Nephron progenitor cell (in vitro differentiated cells): ENCODE results near the gene PIK3R3.
A peak's percentile ranks its signal among the peaks of the same experiment; 100 is the strongest.
"Not testable (repeated sequence)": the region's sequence is repeated elsewhere in the genome, so short reads cannot be mapped to it uniquely, and the experiment has no call there.

Source experiments
- DNase-seq: peaks from one replicate; pipeline ENCODE4 v3.0.0; 2021
- H3K27ac Mint-ChIP-seq: 2 replicates; pipeline ENCODE4 v1.8.0; 2021; ENCODE audit warnings: mild to moderate bottlenecking, moderate library complexity, mixed read lengths
- H3K27me3 Mint-ChIP-seq: 2 replicates; pipeline ENCODE4 v1.8.0; 2021; ENCODE audit warnings: mild to moderate bottlenecking, low read depth, mixed read lengths; ENCODE audit not compliant: poor library complexity
- H3K36me3 Mint-ChIP-seq: 2 replicates; pipeline ENCODE4 v1.8.0; 2021; ENCODE audit warnings: low read depth, mixed read lengths
- H3K4me1 Mint-ChIP-seq: 2 replicates; pipeline ENCODE4 v1.8.0; 2021; ENCODE audit warnings: mixed read lengths
- H3K4me3 Mint-ChIP-seq: 2 replicates; pipeline ENCODE4 v1.8.0; 2021; ENCODE audit warnings: mild to moderate bottlenecking, moderate library complexity, mixed read lengths
- H3K9me3 Mint-ChIP-seq: 2 replicates; pipeline ENCODE4 v1.8.0; 2021; ENCODE audit warnings: mild to moderate bottlenecking, moderate library complexity, mixed read lengths
- TF ChIP-seq, protein P1 (sequence below): fragments of 200-600 bp; sonication (generic); IDR thresholded peaks from 2 replicates; pipeline ENCODE4 v1.5.0; 2021; ENCODE audit warnings: antibody characterized with exemption

The PIK3R3 gene

DNA sequence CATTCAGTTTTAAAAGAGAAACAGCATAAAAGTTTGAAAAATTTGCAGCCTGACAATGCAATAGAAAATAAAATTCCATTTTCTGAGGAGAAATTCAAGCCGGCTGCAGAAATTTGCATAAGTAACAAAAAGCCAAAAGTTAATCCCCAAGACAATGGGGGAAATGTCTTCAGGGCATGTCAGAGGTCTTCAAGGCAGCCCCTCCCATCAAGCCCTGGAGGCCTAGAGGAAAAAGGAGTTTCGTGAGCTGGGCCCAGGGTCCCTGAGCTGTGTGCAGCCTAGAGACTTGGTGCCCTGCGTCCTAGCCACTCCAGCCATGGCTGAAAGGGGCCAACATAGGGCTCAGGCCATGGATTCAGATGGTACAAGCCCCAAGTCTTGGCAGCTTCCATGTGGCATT, 74.6 kb downstream of the PIK3R3 start:
- H3K36me3 Mint-ChIP-seq: peaks cover 94% of the 10 kb centered on the region

DNA sequence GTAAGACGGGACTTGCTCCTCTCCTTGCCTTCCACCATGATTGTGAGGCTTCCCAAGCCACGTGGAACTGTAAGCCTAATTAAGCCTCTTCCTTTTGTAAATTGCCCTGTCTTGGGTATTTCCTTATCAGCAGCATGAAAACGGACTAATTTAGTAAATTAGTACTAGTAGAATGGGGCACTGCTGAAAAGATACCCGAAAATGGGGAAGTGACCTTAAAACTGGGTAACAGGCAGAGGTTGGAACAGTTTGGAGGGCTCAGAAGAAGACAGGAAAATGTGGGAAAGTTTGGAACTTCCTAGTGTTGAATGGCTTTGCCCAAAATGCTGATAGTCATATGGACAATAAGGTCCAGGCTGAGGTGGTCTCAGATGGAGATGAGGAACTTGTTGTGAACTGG, 75.2 kb downstream of the PIK3R3 start:
- H3K36me3 Mint-ChIP-seq: peaks cover 94% of the 10 kb centered on the region
- H3K4me1 Mint-ChIP-seq, H3K9me3 Mint-ChIP-seq, H3K27me3 Mint-ChIP-seq, H3K4me3 Mint-ChIP-seq, DNase-seq: not testable (repeated sequence)
- peak overlapping the region; percentile 46 for H3K27ac Mint-ChIP-seq

More for the DNA sequence above, 74.6 kb downstream of the PIK3R3 start:
- H3K27ac Mint-ChIP-seq: no peak overlapping the region
- H3K9me3 Mint-ChIP-seq: no peaks in the 10 kb centered on the region
- DNase-seq: no peak
- peaks cover 3% of the 10 kb centered on the region for H3K27me3 Mint-ChIP-seq
- TF ChIP-seq, protein P1, sequence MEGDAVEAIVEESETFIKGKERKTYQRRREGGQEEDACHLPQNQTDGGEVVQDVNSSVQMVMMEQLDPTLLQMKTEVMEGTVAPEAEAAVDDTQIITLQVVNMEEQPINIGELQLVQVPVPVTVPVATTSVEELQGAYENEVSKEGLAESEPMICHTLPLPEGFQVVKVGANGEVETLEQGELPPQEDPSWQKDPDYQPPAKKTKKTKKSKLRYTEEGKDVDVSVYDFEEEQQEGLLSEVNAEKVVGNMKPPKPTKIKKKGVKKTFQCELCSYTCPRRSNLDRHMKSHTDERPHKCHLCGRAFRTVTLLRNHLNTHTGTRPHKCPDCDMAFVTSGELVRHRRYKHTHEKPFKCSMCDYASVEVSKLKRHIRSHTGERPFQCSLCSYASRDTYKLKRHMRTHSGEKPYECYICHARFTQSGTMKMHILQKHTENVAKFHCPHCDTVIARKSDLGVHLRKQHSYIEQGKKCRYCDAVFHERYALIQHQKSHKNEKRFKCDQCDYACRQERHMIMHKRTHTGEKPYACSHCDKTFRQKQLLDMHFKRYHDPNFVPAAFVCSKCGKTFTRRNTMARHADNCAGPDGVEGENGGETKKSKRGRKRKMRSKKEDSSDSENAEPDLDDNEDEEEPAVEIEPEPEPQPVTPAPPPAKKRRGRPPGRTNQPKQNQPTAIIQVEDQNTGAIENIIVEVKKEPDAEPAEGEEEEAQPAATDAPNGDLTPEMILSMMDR: no peak
- no peaks in the 10 kb centered on the region for H3K4me1 Mint-ChIP-seq
- no peak overlapping the region for H3K4me3 Mint-ChIP-seq

DNA sequence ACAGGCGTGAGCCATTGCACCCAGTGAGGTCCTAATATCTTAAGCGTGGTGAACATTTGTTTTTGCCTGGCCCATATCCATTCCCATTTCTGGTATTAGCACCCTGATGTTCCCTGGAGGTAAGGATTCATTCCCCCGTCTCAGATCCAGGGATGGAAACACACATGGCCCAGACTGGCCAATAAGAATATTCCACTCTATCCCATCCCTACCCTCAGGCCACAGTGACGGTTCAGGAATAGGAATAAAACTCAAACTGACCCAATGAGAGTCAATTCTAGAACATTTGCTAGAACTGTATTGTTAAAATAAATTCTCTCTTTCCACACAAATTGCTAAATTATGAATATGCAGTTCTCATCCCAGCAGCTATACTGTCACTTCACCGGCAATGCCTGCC, 76.1 kb downstream of the PIK3R3 start:
- Mint-ChIP-seq H3K9me3 (no peaks in the 10 kb centered on the region), H3K27me3 (peaks cover 3% of the 10 kb centered on the region), H3K36me3 (peaks cover 91% of the 10 kb centered on the region), H3K4me1 (no peaks in the 10 kb centered on the region), H3K27ac (no peak overlapping the region), H3K4me3 (no peak overlapping the region)
- no peak for DNase-seq
- TF ChIP-seq, protein P1: no peak

GRCh38 chr1:46053734-46054133, 78.7 kb downstream of the PIK3R3 start:
- TF ChIP-seq, protein P1: no peak
- peak overlapping the region; percentile 92 for H3K27ac Mint-ChIP-seq
- H3K36me3 Mint-ChIP-seq: peaks cover 84% of the 10 kb centered on the region
- no peak overlapping the region for H3K4me3 Mint-ChIP-seq
- no peaks in the 10 kb centered on the region for H3K9me3 Mint-ChIP-seq
- peaks cover 3% of the 10 kb centered on the region for H3K27me3 Mint-ChIP-seq
- DNase-seq: no peak
- H3K4me1 Mint-ChIP-seq: no peaks in the 10 kb centered on the region

GRCh38 chr1:46044116-46044515, 88.3 kb downstream of the PIK3R3 start:
- H3K9me3 Mint-ChIP-seq: no peaks in the 10 kb centered on the region
- peaks cover 62% of the 10 kb centered on the region for H3K36me3 Mint-ChIP-seq
- H3K4me1 Mint-ChIP-seq: peaks cover 8% of the 10 kb centered on the region
- no peak for DNase-seq
- no peaks in the 10 kb centered on the region for H3K27me3 Mint-ChIP-seq
- no peak overlapping the region for H3K4me3 Mint-ChIP-seq
- TF ChIP-seq, protein P1: no peak
- no peak overlapping the region for H3K27ac Mint-ChIP-seq

GRCh38 chr1:46043458-46044017, 88.9 kb downstream of the PIK3R3 start:
- H3K36me3 Mint-ChIP-seq: peaks cover 58% of the 10 kb centered on the region
- no peak for DNase-seq
- no peak overlapping the region for H3K27ac Mint-ChIP-seq
- no peaks in the 10 kb centered on the region for H3K27me3 Mint-ChIP-seq
- no peaks in the 10 kb centered on the region for H3K9me3 Mint-ChIP-seq
- H3K4me3 Mint-ChIP-seq: no peak overlapping the region
- peaks cover 8% of the 10 kb centered on the region for H3K4me1 Mint-ChIP-seq
- TF ChIP-seq, protein P1: no peak
